Stimulated activated effector memory CD8-positive, alpha-beta T cell treated with anti-CD3 and anti-CD28 coated beads, Interleukin-12 subunit alpha, Interleukin-12 subunit beta, amount 100 ng/mL, for 72 hours (primary cell): ENCODE data around the gene DAGLA.
"Not testable (repeated sequence)": the region's sequence is repeated elsewhere in the genome, so short reads cannot be mapped to it uniquely, and the experiment has no call there.

Experiments used
- ATAC-seq: fragments of 150-1000 bp; cut with Tn5 transposase; 2 replicates; pipeline ENCODE4 v1.10.0; 2021
- DNase-seq, 2 donors: peaks; one replicate each; pipeline ENCODE4 v3.0.0; 2021 to 2022; ENCODE audit warnings: low spot score in 2 of 2
- H3K27ac Mint-ChIP-seq: one replicate; pipeline ENCODE4 v1.8.0; 2022; ENCODE audit warnings: mild to moderate bottlenecking, mixed read lengths
- H3K36me3 Mint-ChIP-seq: one replicate; pipeline ENCODE4 v1.8.0; 2022; ENCODE audit warnings: mild to moderate bottlenecking, mixed read lengths
- H3K4me1 Mint-ChIP-seq: one replicate; pipeline ENCODE4 v1.8.0; 2022; ENCODE audit warnings: mixed read lengths
- H3K4me3 Mint-ChIP-seq: one replicate; pipeline ENCODE4 v1.8.0; 2022; ENCODE audit warnings: mild to moderate bottlenecking, mixed read lengths
- H3K9me3 Mint-ChIP-seq: one replicate; pipeline ENCODE4 v1.8.0; 2022; ENCODE audit warnings: mixed read lengths

The DAGLA gene

GRCh38 chr11:61679893-61680621 is at the start of gene DAGLA:
DAGLA (plus strand) TSS chr11:61680391; CDS start chr11:61720156, 39,765 bp downstream.
- Mint-ChIP-seq H3K4me3 (peak within 1 kb of the TSS; percentile 59), H3K27ac (no peak within 1 kb of the TSS)

GRCh38 chr11:61632096-61632495 is 48.1 kb upstream of the DAGLA start:
- H3K27ac Mint-ChIP-seq = no peak overlapping the region

More at GRCh38 chr11:61679893-61680621, at the start of gene DAGLA:
- ATAC-seq = peak; percentile 83
- Mint-ChIP-seq H3K36me3 (no peaks in the 10 kb centered on the region), H3K9me3 (no peaks in the 10 kb centered on the region), H3K4me1 (peaks cover 7% of the 10 kb centered on the region)
- peak; percentile 92 to 94 for DNase-seq

GRCh38 chr11:61635304-61635703 is 44.9 kb upstream of the DAGLA start:
- no peaks in the 10 kb centered on the region for H3K36me3 Mint-ChIP-seq
- no peaks in the 10 kb centered on the region for H3K4me1 Mint-ChIP-seq
- DNase-seq = no peak
- H3K9me3 Mint-ChIP-seq = no peaks in the 10 kb centered on the region
- H3K27ac Mint-ChIP-seq = no peak overlapping the region
- no peak overlapping the region for H3K4me3 Mint-ChIP-seq
- no peak for ATAC-seq

More at GRCh38 chr11:61632096-61632495, 48.1 kb upstream of the DAGLA start:
- Mint-ChIP-seq H3K4me3 (no peak overlapping the region), H3K9me3 (no peaks in the 10 kb centered on the region), H3K36me3 (no peaks in the 10 kb centered on the region), H3K4me1 (peaks cover 10% of the 10 kb centered on the region)
- DNase-seq (no peak), ATAC-seq (no peak)

- no peak overlapping the region for H3K27ac Mint-ChIP-seq
- no peaks in the 10 kb centered on the region for H3K9me3 Mint-ChIP-seq
- H3K4me1 Mint-ChIP-seq = no peaks in the 10 kb centered on the region
- H3K4me3 Mint-ChIP-seq = no peak overlapping the region
- no peaks in the 10 kb centered on the region for H3K36me3 Mint-ChIP-seq
- DNase-seq = no peak
- ATAC-seq = no peak
Observed at GRCh38 chr11:61635787-61636186, 44.4 kb upstream of the DAGLA start.

- Mint-ChIP-seq H3K4me1 (no peaks in the 10 kb centered on the region), H3K27ac (no peak overlapping the region), H3K4me3 (no peak overlapping the region), H3K9me3 (no peaks in the 10 kb centered on the region), H3K36me3 (no peaks in the 10 kb centered on the region)
- DNase-seq = no peak
- ATAC-seq = no peak
Observed at GRCh38 chr11:61636676-61637075, 43.5 kb upstream of the DAGLA start.

- Mint-ChIP-seq H3K4me3 (no peak overlapping the region), H3K4me1 (no peaks in the 10 kb centered on the region), H3K36me3 (no peaks in the 10 kb centered on the region), H3K27ac (no peak overlapping the region), H3K9me3 (no peaks in the 10 kb centered on the region)
- DNase-seq (no peak), ATAC-seq (no peak)
Observed at GRCh38 chr11:61637277-61637676, 42.9 kb upstream of the DAGLA start.

GRCh38 chr11:61639816-61640443 is 40.3 kb upstream of the DAGLA start:
- ATAC-seq = no peak
- Mint-ChIP-seq H3K36me3 (no peaks in the 10 kb centered on the region), H3K27ac (no peak overlapping the region), H3K9me3 (no peaks in the 10 kb centered on the region), H3K4me1 (no peaks in the 10 kb centered on the region), H3K4me3 (no peak overlapping the region)
- DNase-seq = no peak

- no peaks in the 10 kb centered on the region for H3K9me3 Mint-ChIP-seq
- DNase-seq (no peak), ATAC-seq (no peak)
- no peaks in the 10 kb centered on the region for H3K36me3 Mint-ChIP-seq
- no peak overlapping the region for H3K27ac Mint-ChIP-seq
- no peak overlapping the region for H3K4me3 Mint-ChIP-seq
- no peaks in the 10 kb centered on the region for H3K4me1 Mint-ChIP-seq
Observed at GRCh38 chr11:61642162-61642561, 38.0 kb upstream of the DAGLA start.

GRCh38 chr11:61645179-61645868 is 34.9 kb upstream of the DAGLA start:
- no peak overlapping the region for H3K27ac Mint-ChIP-seq
- ATAC-seq (no peak), DNase-seq (no peak)
- no peak overlapping the region for H3K4me3 Mint-ChIP-seq
- H3K9me3 Mint-ChIP-seq = no peaks in the 10 kb centered on the region
- no peaks in the 10 kb centered on the region for H3K4me1 Mint-ChIP-seq
- H3K36me3 Mint-ChIP-seq = no peaks in the 10 kb centered on the region

GRCh38 chr11:61647529-61647928 is 32.7 kb upstream of the DAGLA start:
- no peaks in the 10 kb centered on the region for H3K4me1 Mint-ChIP-seq
- H3K9me3 Mint-ChIP-seq = no peaks in the 10 kb centered on the region
- H3K36me3 Mint-ChIP-seq = no peaks in the 10 kb centered on the region
- DNase-seq = no peak
- no peak overlapping the region for H3K4me3 Mint-ChIP-seq
- H3K27ac Mint-ChIP-seq = no peak overlapping the region
- no peak for ATAC-seq

GRCh38 chr11:61650781-61651571 is 29.2 kb upstream of the DAGLA start:
- Mint-ChIP-seq H3K9me3 (no peaks in the 10 kb centered on the region), H3K4me1 (no peaks in the 10 kb centered on the region), H3K36me3 (no peaks in the 10 kb centered on the region), H3K4me3 (no peak overlapping the region), H3K27ac (no peak overlapping the region)
- DNase-seq (no peak), ATAC-seq (no peak)

GRCh38 chr11:61652135-61652534 is 28.1 kb upstream of the DAGLA start:
- ATAC-seq (no peak), DNase-seq (no peak)
- Mint-ChIP-seq H3K27ac (no peak overlapping the region), H3K4me3 (no peak overlapping the region), H3K36me3 (no peaks in the 10 kb centered on the region), H3K9me3 (no peaks in the 10 kb centered on the region), H3K4me1 (no peaks in the 10 kb centered on the region)

GRCh38 chr11:61654397-61654829 is 25.8 kb upstream of the DAGLA start:
- Mint-ChIP-seq H3K27ac (no peak overlapping the region), H3K9me3 (no peaks in the 10 kb centered on the region), H3K36me3 (no peaks in the 10 kb centered on the region), H3K4me3 (no peak overlapping the region), H3K4me1 (no peaks in the 10 kb centered on the region)
- no peak for ATAC-seq
- DNase-seq = no peak

GRCh38 chr11:61655266-61656159 is 24.7 kb upstream of the DAGLA start:
- H3K36me3 Mint-ChIP-seq, H3K27ac Mint-ChIP-seq, H3K4me3 Mint-ChIP-seq, ATAC-seq, H3K4me1 Mint-ChIP-seq, H3K9me3 Mint-ChIP-seq, DNase-seq: not testable (repeated sequence)
